Stimulated activated CD8-positive, alpha-beta memory T cell treated with anti-CD3 and anti-CD28 coated beads, Interleukin-4, amount 100 ng/mL, for 4 hours (primary cell): ENCODE results near the gene IFI30.
A peak's percentile ranks its signal among the peaks of the same experiment; 100 is the strongest.

Experiments used
- DNase-seq, 2 donors: peaks; one replicate each; pipeline ENCODE4 v3.0.0-alpha.2; 2020; ENCODE audit warnings: low read depth in 2 of 2, low spot score in 1 of 2

The IFI30 gene

DNA sequence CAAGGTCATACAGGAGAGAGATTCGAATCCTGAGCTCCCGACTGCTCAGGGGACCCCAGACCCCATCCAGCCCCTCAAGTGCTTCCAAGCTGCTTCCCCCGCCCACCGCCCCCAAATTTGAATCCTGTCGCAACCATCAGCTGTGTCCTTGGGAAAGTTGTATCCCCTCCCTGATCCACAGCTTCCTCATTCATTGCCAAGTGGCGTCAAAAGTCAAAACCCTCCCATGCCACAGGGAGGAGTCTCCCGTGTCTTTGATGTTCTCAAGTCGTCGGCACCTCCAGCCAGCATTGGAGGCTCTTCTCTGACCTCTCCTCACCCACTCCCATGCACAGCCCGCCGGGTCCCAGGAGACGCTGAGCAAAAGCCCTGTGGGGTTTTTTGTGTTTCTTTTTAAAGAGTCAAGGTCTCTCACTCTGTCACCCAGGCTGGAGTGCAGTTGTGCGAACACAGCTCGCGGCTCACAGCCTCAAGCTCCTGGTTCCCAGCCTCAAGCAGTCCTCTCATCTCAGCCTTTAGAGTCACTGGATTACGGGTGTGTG, 2.8 kb upstream of the IFI30 start:
- no peak for DNase-seq

DNA sequence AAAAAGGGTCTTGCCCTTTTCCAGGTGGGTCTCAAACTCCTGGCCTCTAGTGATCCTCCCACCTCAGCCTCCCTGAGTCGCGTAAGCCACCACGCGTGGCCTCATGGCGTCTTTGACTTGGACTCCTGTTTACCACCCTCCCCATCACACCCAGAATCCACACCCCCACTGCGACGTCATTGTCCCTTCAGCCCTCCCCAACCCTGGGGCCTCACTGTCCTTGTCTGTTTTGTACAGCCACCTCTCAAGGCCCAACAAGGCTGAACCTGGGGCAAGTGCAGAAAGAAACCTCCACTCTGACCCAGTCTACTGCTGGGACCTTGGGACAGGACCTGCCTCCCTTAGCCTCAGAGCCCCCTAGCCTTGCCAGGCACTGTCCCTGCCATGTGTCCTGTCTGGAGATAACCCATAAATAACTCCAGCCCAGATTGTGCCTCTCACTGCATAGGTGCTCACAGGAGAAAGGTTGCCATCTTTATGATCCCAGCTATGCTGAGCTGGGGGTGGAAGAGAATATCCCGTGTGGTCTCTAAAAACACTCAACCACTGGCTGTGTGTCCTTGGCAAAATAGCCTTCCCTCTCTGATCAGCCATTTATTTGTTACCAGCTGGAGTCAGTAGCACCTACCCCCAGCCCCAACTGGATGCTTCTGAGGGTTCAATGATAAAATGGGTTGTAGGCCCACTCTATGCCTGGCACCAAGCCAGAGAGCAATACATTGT, 1.8 kb upstream of the IFI30 start:
- DNase-seq: no peak

DNA sequence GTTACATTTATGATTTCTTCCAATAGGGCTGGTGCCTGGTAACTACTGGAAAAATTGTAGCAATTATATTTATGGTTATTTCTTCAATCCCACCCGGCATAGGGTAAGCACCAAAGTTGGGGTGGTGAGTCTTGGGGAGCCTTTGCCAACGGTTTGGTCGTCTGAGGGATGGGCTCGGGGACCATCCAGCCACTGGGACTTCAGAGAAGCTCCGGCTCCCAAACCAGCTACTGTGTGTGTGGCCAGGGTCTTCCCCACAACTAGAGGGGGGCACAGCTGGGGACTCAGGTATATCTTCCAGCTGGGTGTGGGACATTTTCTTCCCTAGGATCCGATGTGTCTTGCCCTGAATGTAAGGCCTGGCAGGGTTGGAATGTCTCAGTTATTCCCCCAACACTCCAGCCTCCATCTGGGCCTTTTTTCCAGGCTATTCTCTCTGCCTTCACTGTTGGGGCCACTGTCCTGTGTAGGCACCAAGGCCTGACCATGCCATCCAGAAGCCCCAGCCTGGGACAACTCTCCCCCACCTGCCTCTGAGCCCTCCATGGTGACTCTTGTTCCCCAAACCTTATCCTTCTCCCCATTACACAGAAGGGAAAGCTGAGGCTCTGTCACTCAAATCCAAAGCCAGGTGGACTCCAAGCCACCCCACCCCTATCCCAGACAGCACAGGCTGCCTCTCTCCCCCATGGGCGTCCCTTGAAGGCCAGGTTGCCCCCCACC, 1.1 kb upstream of the IFI30 start:
- no peak for DNase-seq

DNA sequence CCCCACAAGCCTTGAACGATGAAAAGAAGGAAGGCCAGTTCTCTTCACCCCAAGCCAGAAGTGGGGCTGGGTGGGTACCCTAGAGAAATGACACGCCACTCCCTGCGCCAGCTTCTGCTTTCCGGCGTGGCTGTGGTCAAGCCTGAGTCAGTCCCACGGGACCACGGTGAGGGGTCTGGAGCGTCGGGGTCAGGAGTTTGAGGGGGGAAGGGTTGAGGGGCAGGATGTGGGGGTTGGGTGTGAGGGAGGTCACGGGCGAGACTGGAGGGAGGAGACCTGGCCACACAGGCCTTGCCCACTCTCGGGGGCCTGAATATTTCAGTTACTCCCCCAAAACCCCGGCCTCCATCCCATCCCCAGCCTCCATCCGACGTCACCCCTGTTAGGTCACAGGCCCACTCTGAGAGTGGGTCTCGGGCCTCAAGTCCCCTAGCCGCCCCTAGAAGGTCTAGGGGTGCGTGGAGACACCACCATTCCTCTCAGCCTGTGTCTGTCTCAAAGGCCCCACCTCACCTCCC, 500 bp upstream of the IFI30 start:
- no peak for DNase-seq

DNA sequence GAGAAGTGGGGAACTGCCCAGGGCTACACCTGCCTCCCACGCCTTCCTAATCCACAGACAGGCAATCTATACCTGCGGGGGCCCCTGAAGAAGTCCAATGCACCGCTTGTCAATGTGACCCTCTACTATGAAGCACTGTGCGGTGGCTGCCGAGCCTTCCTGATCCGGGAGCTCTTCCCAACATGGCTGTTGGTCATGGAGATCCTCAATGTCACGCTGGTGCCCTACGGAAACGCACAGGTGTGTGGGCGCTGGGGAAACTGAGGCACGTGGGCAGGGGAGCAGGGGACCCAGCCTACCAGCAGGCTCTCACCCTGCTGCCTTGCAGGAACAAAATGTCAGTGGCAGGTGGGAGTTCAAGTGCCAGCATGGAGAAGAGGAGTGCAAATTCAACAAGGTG, 1.4 kb downstream of the IFI30 start:
- no peak for DNase-seq

DNA sequence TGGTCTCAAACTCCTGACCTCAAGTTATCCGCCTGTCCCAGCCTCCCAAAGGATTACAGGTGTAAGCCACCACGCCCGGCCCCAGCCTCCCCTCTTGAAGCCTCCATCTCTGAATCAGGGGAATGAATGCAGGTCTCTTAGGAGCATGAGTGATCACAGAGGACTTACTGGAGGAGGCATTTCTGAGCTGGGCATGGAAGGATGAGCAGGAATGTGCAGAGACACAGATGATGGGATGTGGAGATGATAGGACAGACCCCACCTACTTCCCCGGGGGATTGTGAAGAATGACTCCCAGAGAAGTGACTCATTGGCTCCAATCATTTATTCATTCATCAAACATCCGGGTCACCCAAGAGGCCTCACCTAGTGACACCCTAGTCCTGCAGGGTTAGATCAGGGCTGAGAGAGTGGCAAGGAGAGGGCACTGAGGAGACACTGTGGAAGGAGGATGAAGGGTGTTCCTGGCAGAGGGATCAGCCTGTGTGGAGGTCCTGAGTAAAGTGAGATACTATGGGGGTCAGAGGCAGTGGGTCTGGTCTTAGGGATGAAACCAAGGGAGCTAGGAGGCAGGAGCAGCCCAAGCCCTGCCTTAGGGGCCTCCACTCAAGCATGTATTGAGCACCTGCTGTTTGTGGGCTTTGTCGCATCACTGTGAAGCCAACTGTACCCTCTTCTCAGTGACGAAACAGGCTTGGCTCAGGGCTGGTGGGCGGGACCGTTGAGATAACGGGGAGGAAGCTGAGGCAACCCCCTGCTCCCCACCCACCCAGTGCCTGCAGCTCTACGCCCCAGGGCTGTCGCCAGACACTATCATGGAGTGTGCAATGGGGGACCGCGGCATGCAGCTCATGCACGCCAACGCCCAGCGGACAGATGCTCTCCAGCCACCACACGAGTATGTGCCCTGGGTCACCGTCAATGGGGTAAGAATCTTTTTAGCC, 3.0 kb downstream of the IFI30 start:
- DNase-seq: no peak

DNA sequence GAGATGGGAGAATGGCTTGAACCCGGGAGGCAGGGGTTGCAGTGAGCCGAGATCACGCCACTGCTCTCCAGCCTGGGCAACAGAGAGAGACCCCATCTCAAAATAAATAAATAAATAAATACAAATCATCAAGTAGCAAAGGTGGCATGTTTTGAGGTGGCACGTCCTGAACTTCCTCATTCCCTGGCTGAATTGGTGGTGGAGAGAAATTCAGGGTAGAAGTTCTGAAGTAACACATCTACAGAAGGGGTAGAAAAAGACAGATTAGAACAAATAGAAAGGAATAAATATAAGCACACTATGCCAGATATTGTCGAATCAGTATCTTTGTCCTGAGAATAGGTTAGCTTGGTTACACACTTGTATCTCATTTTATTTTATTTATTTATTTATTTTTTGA, 6.3 kb downstream of the IFI30 start:
- DNase-seq: no peak

DNA sequence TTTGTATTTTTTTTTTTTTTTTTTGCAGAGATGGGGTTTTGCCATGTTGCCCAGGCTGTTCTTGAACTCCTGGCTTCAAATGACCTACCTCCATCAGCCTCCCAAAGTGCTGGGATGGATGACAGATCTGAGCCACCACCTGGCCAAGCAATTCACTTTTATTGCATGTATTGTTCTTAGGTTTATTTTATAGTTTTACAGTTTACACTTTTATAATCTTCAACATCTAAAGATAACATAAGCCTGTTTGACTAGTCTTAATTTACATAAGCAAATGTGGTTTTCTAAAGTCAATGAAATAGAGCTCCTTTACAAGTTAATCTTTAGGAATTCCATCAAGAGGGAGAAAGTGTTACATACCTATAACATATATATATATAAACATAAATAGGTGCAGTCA, 9.9 kb downstream of the IFI30 start:
- no peak for DNase-seq

DNA sequence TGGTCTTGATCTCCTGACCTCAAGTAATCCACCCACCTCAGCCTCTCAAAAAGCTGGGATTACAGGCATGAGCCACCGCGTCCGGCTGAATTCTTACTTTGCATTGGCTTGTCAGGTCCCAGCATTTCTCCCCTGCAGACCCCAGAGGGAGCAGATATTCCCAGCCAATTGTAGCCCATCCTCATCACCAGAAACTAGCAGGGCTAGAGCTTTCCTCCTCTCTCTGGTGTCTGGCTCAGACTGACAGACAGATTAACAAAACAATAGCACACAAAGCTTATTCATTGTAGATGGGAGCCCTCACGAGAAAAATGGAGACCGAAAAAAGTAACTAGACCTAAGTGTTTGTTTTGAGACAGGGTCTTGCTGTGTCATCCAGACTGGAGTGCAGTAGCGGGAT, 11.9 kb downstream of the IFI30 start:
- no peak for DNase-seq

DNA sequence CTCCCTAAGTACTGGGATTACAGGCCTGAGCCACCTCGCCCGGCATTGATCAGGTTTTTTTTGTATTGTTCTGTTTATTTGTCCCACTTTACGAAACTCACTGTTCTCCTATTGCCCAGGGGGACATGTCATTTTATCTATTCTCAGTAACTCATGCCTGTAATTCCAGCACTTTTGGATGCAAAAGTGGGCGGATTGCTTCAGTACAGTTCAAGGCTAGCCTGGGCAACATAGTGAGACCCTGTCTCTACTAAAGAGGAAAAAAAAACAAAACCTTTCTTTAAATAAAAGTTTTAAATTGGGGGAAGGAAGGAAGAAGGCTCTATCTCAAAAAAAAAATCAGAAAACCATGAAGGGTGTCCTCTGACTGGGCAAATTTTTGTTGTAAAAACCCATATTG, 16.7 kb downstream of the IFI30 start:
- no peak for DNase-seq

DNA sequence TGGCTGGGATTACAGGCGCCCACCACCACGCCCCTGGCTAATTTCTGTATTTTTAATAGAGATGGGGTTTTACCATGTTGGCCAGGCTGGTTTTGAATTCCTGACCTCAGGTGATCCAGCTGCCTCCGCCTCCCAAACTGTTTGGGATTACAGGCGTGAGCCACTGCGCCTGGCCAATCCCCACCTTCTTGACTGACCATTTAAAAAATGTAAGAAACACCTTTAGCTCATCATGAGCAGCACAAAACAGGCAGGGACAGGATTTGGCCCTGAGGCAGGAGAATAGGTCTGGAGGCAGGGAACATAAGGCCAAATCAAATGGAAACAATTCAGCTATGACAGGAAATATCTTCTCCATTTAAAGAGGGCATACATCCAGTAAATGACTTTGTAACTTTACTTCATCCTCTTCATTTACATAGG, 18.0 kb downstream of the IFI30 start:
- no peak for DNase-seq

DNA sequence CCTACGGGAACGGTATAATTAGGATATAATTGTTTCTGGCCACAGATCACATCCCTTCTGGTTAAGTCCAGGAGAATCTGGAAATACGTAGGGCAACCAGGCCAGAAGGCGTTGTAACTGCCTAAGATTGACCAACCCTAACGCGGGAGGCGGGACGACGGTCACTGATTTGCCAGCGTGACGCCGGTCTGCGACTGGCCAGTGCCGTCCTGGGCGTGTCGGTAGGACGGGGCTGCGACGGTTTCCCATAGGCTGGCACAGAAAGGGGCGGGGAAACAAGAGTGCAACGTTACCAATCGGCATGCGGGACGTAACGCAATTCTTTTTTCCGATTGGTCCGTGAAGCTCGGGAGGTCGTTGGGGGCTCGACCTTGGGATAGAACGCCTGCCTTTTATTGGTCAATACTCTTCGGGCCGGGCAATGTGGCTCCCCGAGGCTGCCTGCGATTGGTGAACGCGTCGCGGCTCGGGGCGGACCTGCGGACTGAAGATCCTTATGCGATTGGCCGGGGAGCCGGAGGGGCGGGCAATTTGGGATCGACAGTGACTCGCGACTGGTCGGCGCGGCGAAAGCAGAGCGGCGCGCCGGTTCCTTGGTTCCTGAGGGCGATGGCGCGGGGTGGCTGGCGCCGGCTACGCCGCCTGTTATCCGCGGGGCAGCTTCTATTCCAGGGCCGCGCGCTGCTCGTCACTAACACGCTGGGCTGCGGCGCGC, 19.2 kb downstream of the IFI30 start, which contains the start of gene MPV17L2:
TSS of gene MPV17L2 (plus strand) at position 546 of the 715 bp plus-strand sequence. CDS start at position 610, 64 bp downstream.
- peak; percentile 93 to 97 for DNase-seq

DNA sequence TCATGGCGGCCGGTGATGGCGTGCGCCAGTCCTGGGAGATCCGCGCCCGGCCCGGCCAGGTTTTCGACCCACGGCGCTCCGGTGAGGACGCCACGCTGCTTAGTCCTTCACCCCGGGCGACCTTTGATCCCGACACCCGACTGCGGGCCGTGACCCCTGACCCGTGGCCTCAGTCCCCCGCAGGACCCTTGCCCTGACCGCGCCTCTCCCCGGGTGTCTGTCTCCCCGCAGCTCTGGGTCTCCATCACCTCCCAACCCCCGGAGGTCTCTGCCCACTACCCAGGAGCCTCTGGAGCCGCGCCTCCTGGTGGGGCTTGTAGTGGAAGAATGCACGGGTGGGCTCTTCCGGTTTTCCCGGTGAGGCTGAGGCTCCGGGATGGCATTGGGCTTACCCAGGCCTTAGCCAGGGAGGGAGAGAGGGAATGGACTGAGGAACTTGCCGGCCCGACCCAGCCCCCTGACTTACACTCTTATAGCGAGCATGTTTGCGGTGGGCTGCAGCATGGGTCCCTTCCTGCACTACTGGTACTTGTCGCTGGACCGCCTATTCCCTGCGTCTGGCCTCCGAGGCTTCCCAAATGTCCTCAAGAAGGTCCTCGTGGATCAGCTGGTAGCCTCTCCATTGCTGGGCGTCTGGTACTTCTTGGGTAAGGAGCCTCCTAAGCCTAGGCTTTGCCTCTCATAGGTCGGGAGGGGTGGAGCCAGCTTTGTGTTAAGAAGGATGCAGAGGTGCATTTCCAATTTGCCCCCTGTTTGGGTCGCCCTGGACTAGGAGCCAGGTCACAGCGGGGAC, 20.0 kb downstream of the IFI30 start:
- DNase-seq: no peak

DNA sequence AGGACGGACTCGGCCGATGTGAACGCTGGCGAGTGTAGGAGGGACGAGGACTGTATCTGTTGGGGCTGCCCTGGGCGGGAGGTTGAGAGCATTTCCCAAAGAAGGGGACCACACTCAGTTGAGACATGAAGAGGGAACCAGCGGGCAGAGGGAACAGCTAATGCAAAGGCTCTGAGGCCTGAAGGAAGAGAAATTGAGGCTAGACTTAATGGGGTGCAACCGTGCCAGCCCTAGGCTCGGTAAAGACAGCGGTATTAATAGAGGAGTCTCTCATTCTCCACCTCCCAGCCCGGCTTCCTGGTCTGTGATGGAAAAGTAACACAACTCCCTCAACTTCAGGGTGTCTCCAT, 20.5 kb downstream of the IFI30 start:
- no peak for DNase-seq

DNA sequence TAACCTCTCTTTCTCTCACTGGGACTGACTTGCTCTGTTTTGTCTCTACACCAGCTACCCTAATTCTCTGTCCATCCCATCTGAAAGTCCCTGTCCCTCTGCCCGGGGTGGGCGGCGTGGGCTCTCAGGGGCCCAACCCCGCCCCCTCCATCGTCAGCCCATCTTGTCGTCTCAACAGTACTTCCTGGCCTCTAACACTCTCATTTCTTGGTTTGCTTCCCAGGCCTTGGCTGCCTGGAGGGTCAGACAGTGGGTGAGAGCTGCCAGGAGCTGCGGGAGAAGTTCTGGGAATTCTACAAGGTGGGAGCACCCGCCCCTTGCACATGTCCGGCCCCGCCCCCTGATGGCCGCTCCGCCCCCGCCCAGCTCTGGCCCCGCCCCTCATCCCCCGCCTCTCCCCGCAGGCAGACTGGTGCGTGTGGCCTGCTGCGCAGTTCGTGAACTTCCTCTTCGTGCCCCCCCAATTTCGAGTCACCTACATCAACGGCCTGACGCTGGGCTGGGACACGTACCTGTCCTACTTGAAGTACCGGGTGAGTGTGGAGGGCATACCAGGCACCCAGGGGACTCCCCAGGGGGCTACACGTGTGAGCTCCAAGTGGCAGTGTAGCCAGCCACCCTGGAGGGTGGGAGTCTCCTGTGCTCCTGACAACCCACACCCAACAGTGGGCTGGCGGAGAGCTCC, 21.1 kb downstream of the IFI30 start:
- DNase-seq: no peak

DNA sequence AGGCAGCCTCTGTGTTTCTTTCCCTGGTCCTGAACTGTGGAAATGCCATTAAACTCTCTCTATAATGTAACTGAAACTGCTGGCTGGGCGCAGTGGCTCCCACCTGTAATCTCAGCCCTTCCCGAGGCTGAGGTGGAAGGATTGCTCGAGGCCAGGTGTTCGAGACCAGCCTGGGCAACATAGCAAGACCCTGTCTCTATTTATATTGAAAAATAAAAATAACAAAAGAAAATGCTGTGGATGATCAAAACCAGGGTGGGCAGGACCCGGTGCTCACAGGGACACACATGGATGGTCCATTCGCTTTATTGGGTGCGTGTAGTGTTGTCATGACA, 22.9 kb downstream of the IFI30 start:
- no peak for DNase-seq

DNA sequence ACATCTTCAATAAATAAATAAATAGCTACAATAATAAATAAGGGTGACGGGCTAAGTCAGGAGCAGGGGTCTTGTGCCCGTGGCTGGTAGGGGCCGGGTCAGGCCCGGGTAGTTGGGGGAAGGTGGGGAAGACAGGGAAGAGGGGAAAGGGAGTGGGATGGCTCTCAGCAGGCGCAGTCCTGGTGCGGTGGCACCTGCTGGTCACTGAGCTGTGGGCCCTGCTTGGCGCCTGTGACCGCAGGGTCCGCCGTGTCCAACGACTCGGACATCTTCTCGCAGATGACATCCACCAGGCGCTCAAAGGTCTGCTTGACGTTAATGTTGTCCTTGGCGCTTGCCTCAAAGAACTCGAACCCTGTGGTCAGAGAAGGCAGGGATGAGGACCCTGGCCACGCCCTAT, 23.7 kb downstream of the IFI30 start:
- DNase-seq: no peak

DNA sequence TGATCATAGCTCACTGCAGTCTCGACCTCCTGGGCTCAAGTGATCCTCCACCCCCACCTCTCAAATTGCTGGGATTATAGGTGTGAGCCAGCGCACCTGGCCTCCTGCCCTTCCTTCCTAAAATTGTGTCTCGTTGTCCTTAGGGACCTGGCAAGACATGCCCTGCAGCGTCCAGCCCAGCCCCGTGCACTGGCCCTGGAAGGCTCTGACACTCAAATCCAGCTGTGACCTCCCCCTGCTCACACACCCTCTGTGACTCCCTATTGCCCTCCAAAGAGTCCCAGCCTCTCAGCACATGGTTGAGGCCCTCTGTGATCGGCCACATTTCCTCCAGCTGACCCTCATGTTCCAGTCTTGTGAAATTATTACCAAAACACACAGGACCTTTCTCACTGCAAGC, 24.3 kb downstream of the IFI30 start:
- DNase-seq: no peak

DNA sequence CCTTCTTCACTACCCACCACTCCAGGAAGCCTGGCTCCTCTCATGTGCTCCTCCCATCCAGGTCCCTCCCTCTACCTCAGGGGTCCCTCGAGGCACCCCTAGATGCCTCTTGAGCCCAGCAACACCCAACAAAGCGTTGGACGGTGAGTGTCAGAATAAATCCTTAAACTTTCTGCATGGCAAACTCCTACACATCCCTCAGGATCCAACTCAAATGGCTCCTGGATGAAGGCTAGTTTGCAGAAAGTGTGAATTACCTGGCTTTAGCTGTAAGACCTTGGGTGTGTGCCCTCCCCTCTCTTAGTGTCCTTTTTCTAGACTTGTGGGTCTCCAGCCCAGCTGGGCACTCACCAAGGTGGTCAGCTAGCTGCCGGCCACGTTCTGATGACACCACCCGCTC, 24.8 kb downstream of the IFI30 start:
- DNase-seq: no peak
